Measurements from ENCODE around the gene PARD3. TPM values are rescaled to one million over a fixed set of nuclear protein-coding genes. Genes with fewer than 3 reads are reported as not detected.

The PARD3 gene
- total RNA-seq, 1 experiment from 2014 or later: 154 TPM

- no peak overlapping the region for H3K4me2 ChIP-seq (ENCODE audit: low read length)
- no peaks in the 10 kb centered on the region for H3K9me3 ChIP-seq (ENCODE audit: low read length)
- DNase-seq: no peak
- H3K27ac ChIP-seq (ENCODE audit: low read length): no peak overlapping the region
- no peaks in the 10 kb centered on the region for H4K20me1 ChIP-seq (ENCODE audit: low read length)
- no peaks in the 10 kb centered on the region for H3F3A ChIP-seq (ENCODE audit: low read length, unreplicated experiment)
- no peaks in the 10 kb centered on the region for H3K9me2 ChIP-seq (replicated peaks; ENCODE audit: low read length)
- no peak overlapping the region for H3K9ac ChIP-seq (ENCODE audit: low read length)
- no peaks in the 10 kb centered on the region for H3K36me3 ChIP-seq (ENCODE audit: low read depth, low read length)
- no peak overlapping the region for H2AFZ ChIP-seq (ENCODE audit: low read length)
- ChIA-PET CTCF (no interaction called here), POLR2A (ENCODE audit: unreplicated experiment) (no interaction called here)
- no peaks in the 10 kb centered on the region for H3K27me3 ChIP-seq (ENCODE audit: low read length)
- TF ChIP-seq, protein P1, sequence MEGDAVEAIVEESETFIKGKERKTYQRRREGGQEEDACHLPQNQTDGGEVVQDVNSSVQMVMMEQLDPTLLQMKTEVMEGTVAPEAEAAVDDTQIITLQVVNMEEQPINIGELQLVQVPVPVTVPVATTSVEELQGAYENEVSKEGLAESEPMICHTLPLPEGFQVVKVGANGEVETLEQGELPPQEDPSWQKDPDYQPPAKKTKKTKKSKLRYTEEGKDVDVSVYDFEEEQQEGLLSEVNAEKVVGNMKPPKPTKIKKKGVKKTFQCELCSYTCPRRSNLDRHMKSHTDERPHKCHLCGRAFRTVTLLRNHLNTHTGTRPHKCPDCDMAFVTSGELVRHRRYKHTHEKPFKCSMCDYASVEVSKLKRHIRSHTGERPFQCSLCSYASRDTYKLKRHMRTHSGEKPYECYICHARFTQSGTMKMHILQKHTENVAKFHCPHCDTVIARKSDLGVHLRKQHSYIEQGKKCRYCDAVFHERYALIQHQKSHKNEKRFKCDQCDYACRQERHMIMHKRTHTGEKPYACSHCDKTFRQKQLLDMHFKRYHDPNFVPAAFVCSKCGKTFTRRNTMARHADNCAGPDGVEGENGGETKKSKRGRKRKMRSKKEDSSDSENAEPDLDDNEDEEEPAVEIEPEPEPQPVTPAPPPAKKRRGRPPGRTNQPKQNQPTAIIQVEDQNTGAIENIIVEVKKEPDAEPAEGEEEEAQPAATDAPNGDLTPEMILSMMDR (conservative IDR thresholded peaks at IDR 0.05; ENCODE audit: low read depth, low read length): no peak
- TF ChIP-seq EZH2 (IDR thresholded peaks at IDR 0.05; ENCODE audit: low read length, unreplicated experiment) (no peak), EZH2phosphoT487 (IDR thresholded peaks at IDR 0.05; ENCODE audit: borderline replicate concordance, low read length) (no peak)
- no peak overlapping the region for H3K4me3 ChIP-seq (ENCODE audit: low read length)
- intact Hi-C loops (cut with micrococcal nuclease): no loop called here
- BruUV-seq (replicated peaks): no TSS peak
- ATAC-seq: no peak
- H3K79me2 ChIP-seq (ENCODE audit: low read length): no peaks in the 10 kb centered on the region
- peaks cover 39% of the 10 kb centered on the region for H3K4me1 ChIP-seq (ENCODE audit: insufficient read depth, low read length)
Observed at GRCh38 chr10:34488476-34489130, 326.5 kb downstream of the PARD3 start.

DNA sequence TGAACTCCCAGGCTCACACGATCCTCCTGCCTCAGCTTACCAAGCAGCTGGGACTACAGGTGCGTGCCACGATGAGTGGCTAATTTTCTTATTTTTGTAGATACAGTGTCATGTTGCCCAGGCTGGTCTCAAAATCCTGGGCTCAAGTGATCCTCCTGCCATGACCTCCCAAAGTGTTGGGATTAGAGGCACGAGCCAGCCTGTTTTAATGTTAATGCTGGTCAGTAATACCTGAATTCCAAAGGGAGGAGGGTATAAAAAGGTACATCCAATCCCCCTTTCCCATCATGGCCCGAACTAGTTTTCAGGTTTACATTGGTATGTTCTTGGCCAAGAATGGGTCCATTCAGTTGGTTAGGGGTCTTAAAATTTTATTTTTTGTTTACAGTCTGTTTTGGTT, 329.1 kb downstream of the PARD3 start:
- Histone ChIP-seq H3K27me3 (ENCODE audit: low read length) (no peaks in the 10 kb centered on the region), H2AFZ (ENCODE audit: low read length) (no peak overlapping the region), H3K9ac (ENCODE audit: low read length) (no peak overlapping the region), H3K9me2 (replicated peaks; ENCODE audit: low read length) (no peaks in the 10 kb centered on the region), H3K9me3 (ENCODE audit: low read length) (no peaks in the 10 kb centered on the region), H3K4me2 (ENCODE audit: low read length) (no peak overlapping the region), H3F3A (ENCODE audit: low read length, unreplicated experiment) (no peaks in the 10 kb centered on the region), H4K20me1 (ENCODE audit: low read length) (no peaks in the 10 kb centered on the region), H3K4me1 (ENCODE audit: insufficient read depth, low read length) (peaks cover 24% of the 10 kb centered on the region), H3K79me2 (ENCODE audit: low read length) (no peaks in the 10 kb centered on the region), H3K36me3 (ENCODE audit: low read depth, low read length) (no peaks in the 10 kb centered on the region), H3K27ac (ENCODE audit: low read length) (no peak overlapping the region), H3K4me3 (ENCODE audit: low read length) (no peak overlapping the region)
- ATAC-seq (no peak), DNase-seq (no peak)
- TF ChIP-seq, protein P1 (conservative IDR thresholded peaks at IDR 0.05; ENCODE audit: low read depth, low read length): no peak
- TF ChIP-seq EZH2phosphoT487 (IDR thresholded peaks at IDR 0.05; ENCODE audit: borderline replicate concordance, low read length): no peak
- TF ChIP-seq EZH2 (IDR thresholded peaks at IDR 0.05; ENCODE audit: low read length, unreplicated experiment): no peak
- intact Hi-C loops (cut with micrococcal nuclease): no loop called here
- ChIA-PET CTCF (no interaction called here), POLR2A (ENCODE audit: unreplicated experiment) (no interaction called here)
- BruUV-seq (replicated peaks): no TSS peak

- Histone ChIP-seq H3K9me3 (ENCODE audit: low read length) (no peaks in the 10 kb centered on the region), H3K79me2 (ENCODE audit: low read length) (no peaks in the 10 kb centered on the region), H3K27ac (ENCODE audit: low read length) (peak overlapping the region; percentile 0; the same call in 1 of the 2 replicates), H2AFZ (ENCODE audit: low read length) (no peak overlapping the region), H3K9me2 (replicated peaks; ENCODE audit: low read length) (no peaks in the 10 kb centered on the region), H3F3A (ENCODE audit: low read length, unreplicated experiment) (no peaks in the 10 kb centered on the region), H3K4me1 (ENCODE audit: insufficient read depth, low read length) (peaks cover 12% of the 10 kb centered on the region), H4K20me1 (ENCODE audit: low read length) (no peaks in the 10 kb centered on the region), H3K4me3 (ENCODE audit: low read length) (no peak overlapping the region), H3K36me3 (ENCODE audit: low read depth, low read length) (no peaks in the 10 kb centered on the region), H3K9ac (ENCODE audit: low read length) (no peak overlapping the region), H3K4me2 (ENCODE audit: low read length) (peak overlapping the region; percentile 1; the same call in 1 of the 2 replicates), H3K27me3 (ENCODE audit: low read length) (no peaks in the 10 kb centered on the region)
- intact Hi-C loops (cut with micrococcal nuclease): loop anchor here (1.0 to 5.0 kb wide), 3 partner anchors 44 to 1149 kb away; no protein-coding TSS in a partner anchor
- POLR2A ChIA-PET (ENCODE audit: unreplicated experiment): interaction anchor here (0.6 to 0.7 kb wide), 6 partner anchors 12 to 607 kb away, joined by 3 to 14 read pairs (median 4); no protein-coding TSS in a partner anchor
- TF ChIP-seq EZH2phosphoT487 (IDR thresholded peaks at IDR 0.05; ENCODE audit: borderline replicate concordance, low read length) (no peak), EZH2 (IDR thresholded peaks at IDR 0.05; ENCODE audit: low read length, unreplicated experiment) (no peak)
- TF ChIP-seq, protein P1 (conservative IDR thresholded peaks at IDR 0.05; ENCODE audit: low read depth, low read length): no peak
- peak; percentile 78 for DNase-seq
- no TSS peak for BruUV-seq (replicated peaks)
- ATAC-seq: peak; percentile 93
- CTCF ChIA-PET: interaction anchor here (0.6 kb wide), 1 partner anchor 799 kb away, joined by 3 read pairs; no protein-coding TSS in a partner anchor
Observed at GRCh38 chr10:34484164-34484563, 330.9 kb downstream of the PARD3 start.
